ENCODE measurements around the gene MED13L.
"Not testable (repeated sequence)": the region's sequence is repeated elsewhere in the genome, so short reads cannot be mapped to it uniquely, and the experiment has no call there.

Gene MED13L

GRCh38 chr12:116303066-116303465, 25.6 kb upstream of the MED13L start:
- FAIRE-seq = no peak

- FAIRE-seq = no peak
Measured at GRCh38 chr12:116302166-116303058, 24.9 kb upstream of the MED13L start.

- FAIRE-seq = no peak
Measured at GRCh38 chr12:116301621-116302020, 24.1 kb upstream of the MED13L start.

GRCh38 chr12:116299665-116300328, 22.3 kb upstream of the MED13L start:
- FAIRE-seq = no peak

GRCh38 chr12:116299064-116299463, 21.6 kb upstream of the MED13L start:
- FAIRE-seq = no peak

- no peak for FAIRE-seq
Measured at GRCh38 chr12:116298578-116298977, 21.1 kb upstream of the MED13L start.

- FAIRE-seq = no peak
Measured at GRCh38 chr12:116297224-116297834, 19.8 kb upstream of the MED13L start.

GRCh38 chr12:116295327-116296263, 18.1 kb upstream of the MED13L start:
- FAIRE-seq = no peak

- FAIRE-seq = no peak
Measured at GRCh38 chr12:116294454-116295165, 17.1 kb upstream of the MED13L start.

GRCh38 chr12:116293687-116294453, 16.4 kb upstream of the MED13L start:
- FAIRE-seq = no peak

- no peak for FAIRE-seq
Measured at GRCh38 chr12:116291218-116291617, 13.7 kb upstream of the MED13L start.

GRCh38 chr12:116288735-116289134, 11.2 kb upstream of the MED13L start:
- no peak for FAIRE-seq

- no peak for FAIRE-seq
Measured at GRCh38 chr12:116287842-116288301, 10.4 kb upstream of the MED13L start.

- no peak for FAIRE-seq
Measured at GRCh38 chr12:116284396-116284795, 6.9 kb upstream of the MED13L start.

- not testable (repeated sequence) for FAIRE-seq
Measured at GRCh38 chr12:116283881-116284280, 6.4 kb upstream of the MED13L start.

- no peak for FAIRE-seq
Measured at GRCh38 chr12:116282371-116283286, 5.1 kb upstream of the MED13L start.

GRCh38 chr12:116280595-116281290, 3.2 kb upstream of the MED13L start:
- no peak for FAIRE-seq

- no peak for FAIRE-seq
Measured at GRCh38 chr12:116278667-116279066, 1.2 kb upstream of the MED13L start.

- FAIRE-seq = no peak
Measured at GRCh38 chr12:116278279-116278626, 760 bp upstream of the MED13L start.
